GM23338 (cell line): ENCODE measurements around the gene RPL31. TPM values are rescaled to one million over a fixed set of nuclear protein-coding genes. Genes with fewer than 3 reads are reported as not detected.

Source experiments
- ATAC-seq: fragments of 200-7000 bp; cut with Tn5 transposase; 3 replicates; pipeline ENCODE4 v1.9.1; 2020
- DNase-seq: peaks from one replicate; pipeline ENCODE4 v3.0.0-alpha.2; 2015; ENCODE audit warnings: low spot score
- H2AFZ ChIP-seq: fragments of 200-600 bp; sonication (generic); 2 replicates; pipeline ENCODE4 v1.8.0; 2016; ENCODE audit warnings: antibody characterized with exemption, mild to moderate bottlenecking, moderate library complexity
- H3F3A ChIP-seq: fragments of 200-600 bp; sonication (generic); replicated peaks from 2 replicates; pipeline ENCODE4 v1.8.0; 2017; ENCODE audit warnings: antibody characterized with exemption, mixed run types, low read depth
- H3K27ac ChIP-seq: fragments of 200-600 bp; sonication (generic); 2 replicates; pipeline ENCODE4 v1.6.1; 2016; ENCODE audit warnings: low read depth
- H3K27me3 ChIP-seq: fragments of 200-600 bp; sonication (generic); 2 replicates; pipeline ENCODE4 v1.8.0; 2016; ENCODE audit warnings: mild to moderate bottlenecking, mixed run types, moderate library complexity; ENCODE audit not compliant: insufficient read depth
- H3K36me3 ChIP-seq: fragments of 200-600 bp; sonication (generic); 2 replicates; pipeline ENCODE4 v1.8.0; 2016; ENCODE audit warnings: mild to moderate bottlenecking; ENCODE audit not compliant: insufficient read depth
- H3K4me1 ChIP-seq: fragments of 200-600 bp; sonication (generic); 2 replicates; pipeline ENCODE4 v1.8.0; 2016; ENCODE audit warnings: mild to moderate bottlenecking, moderate library complexity; ENCODE audit not compliant: insufficient read depth
- H3K4me2 ChIP-seq: fragments of 200-600 bp; sonication (generic); 2 replicates; pipeline ENCODE4 v1.7.1; 2017; ENCODE audit warnings: mixed run types
- H3K4me3 ChIP-seq: fragments of 200-600 bp; sonication (generic); 2 replicates; pipeline ENCODE4 v1.6.1; 2016; ENCODE audit warnings: mixed run types
- H3K79me2 ChIP-seq: fragments of 200-600 bp; sonication (generic); replicated peaks from 2 replicates; pipeline ENCODE4 v1.8.0; 2017; ENCODE audit warnings: mild to moderate bottlenecking; ENCODE audit not compliant: insufficient read depth
- H3K9me2 ChIP-seq: fragments of 200-600 bp; sonication (generic); 2 replicates; pipeline ENCODE4 v1.8.0; 2017; ENCODE audit not compliant: insufficient read depth
- H4K20me1 ChIP-seq: fragments of 200-600 bp; sonication (generic); replicated peaks from 2 replicates; pipeline ENCODE4 v1.8.0; 2017; ENCODE audit warnings: mild to moderate bottlenecking; ENCODE audit not compliant: insufficient read depth
- H3K27ac Mint-ChIP-seq: 2 replicates; pipeline ENCODE4 v1.8.0; 2020; ENCODE audit warnings: inconsistent platforms, mild to moderate bottlenecking, moderate library complexity, mixed read lengths
- H3K27me3 Mint-ChIP-seq: 3 replicates; pipeline ENCODE4 v1.8.0; 2022; ENCODE audit warnings: low read depth, mild to moderate bottlenecking, moderate library complexity, mixed read lengths, inconsistent platforms; ENCODE audit not compliant: insufficient read depth, poor library complexity
- H3K36me3 Mint-ChIP-seq: 3 replicates; pipeline ENCODE4 v1.8.0; 2021; ENCODE audit warnings: low read depth, mild to moderate bottlenecking, inconsistent platforms, moderate library complexity, mixed read lengths
- H3K4me1 Mint-ChIP-seq: 3 replicates; pipeline ENCODE4 v1.8.0; 2020; ENCODE audit warnings: mild to moderate bottlenecking, inconsistent platforms, mixed read lengths
- H3K4me3 Mint-ChIP-seq: 3 replicates; pipeline ENCODE4 v1.8.0; 2021; ENCODE audit warnings: moderate library complexity, mild to moderate bottlenecking, inconsistent platforms, mixed read lengths
- H3K9me3 Mint-ChIP-seq: 3 replicates; pipeline ENCODE4 v1.8.0; 2020; ENCODE audit warnings: moderate library complexity, mild to moderate bottlenecking, inconsistent platforms, mixed read lengths
- EZH2 ChIP-seq: fragments of 200-600 bp; sonication (generic); IDR thresholded peaks from one replicate; pipeline ENCODE4 v1.8.0; 2017; ENCODE audit warnings: antibody characterized with exemption, mild to moderate bottlenecking, low read depth; ENCODE audit not compliant: unreplicated experiment
- STAT1 ChIP-seq: IDR thresholded peaks from one replicate; pipeline ENCODE4 v1.6.1; 2016; ENCODE audit warnings: antibody characterized with exemption; ENCODE audit not compliant: unreplicated experiment
- ZNF114 ChIP-seq: fragments of 250-450 bp; sonication (Bioruptor Pico); IDR thresholded peaks from 2 replicates; pipeline ENCODE4 v1.5.0; 2020; ENCODE audit warnings: mild to moderate bottlenecking, moderate library complexity
- polyA plus RNA-seq: library from polyadenylated mRNA; unstranded; fragments of >200 nt; fragmentation: Nextera tagmentation; extraction: Ambion mirVana; gene quantifications from 2 replicates; pipeline ENCODE4 v1.2.1, GENCODE V29; 2016
- total RNA-seq: library from RNA; depleted of rRNA; stranded (reverse); fragments of >200 nt; shearing (Covaris generic); gene quantifications from 2 replicates; pipeline ENCODE4 v1.2.3, GENCODE V29; 2014; rRNA removed
- TF ChIP-seq, protein P1 (sequence below): IDR thresholded peaks from one replicate; pipeline ENCODE4 v1.6.1; 2018; ENCODE audit warnings: antibody characterized with exemption; ENCODE audit not compliant: unreplicated experiment

RPL31 gene
- total and polyA plus RNA-seq, 2 experiments from 2014 or later: 819 to 3,213 TPM

DNA sequence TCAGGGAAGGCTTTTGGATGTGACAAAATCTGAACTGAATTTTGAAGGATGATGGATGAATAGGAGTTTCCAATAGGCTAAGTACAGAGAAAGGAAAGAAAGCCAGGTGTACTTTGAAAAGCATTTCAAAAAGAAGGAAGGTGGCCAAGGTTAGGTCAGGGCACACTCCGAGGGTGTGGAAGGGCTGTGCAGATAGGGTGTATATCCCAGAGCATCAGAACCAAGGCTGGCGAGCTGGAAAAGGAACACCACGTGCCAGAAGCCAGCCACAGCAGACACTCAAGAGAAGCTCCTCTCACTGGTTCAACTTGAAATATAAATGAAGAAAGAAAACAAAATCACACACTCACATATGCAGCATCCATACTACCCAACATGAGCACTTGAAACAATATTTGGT lies 51.0 kb downstream of the RPL31 start:
- Histone ChIP-seq H3K9me2 (no peaks in the 10 kb centered on the region), H4K20me1 (no peaks in the 10 kb centered on the region; the same call in none of the 2 replicates), H2AFZ (no peak overlapping the region), H3K4me3 (no peak overlapping the region), H3K79me2 (no peaks in the 10 kb centered on the region), H3F3A (no peaks in the 10 kb centered on the region), H3K27ac (no peak overlapping the region), H3K27me3 (no peaks in the 10 kb centered on the region), H3K4me2 (no peak overlapping the region), H3K4me1 (peaks cover 9% of the 10 kb centered on the region; the same call in 1 of the 2 replicates), H3K36me3 (peaks cover 7% of the 10 kb centered on the region; the same call in 1 of the 2 replicates)
- Mint-ChIP-seq H3K27ac (no peak overlapping the region), H3K36me3 (peaks cover 73% of the 10 kb centered on the region), H3K4me1 (peaks cover 18% of the 10 kb centered on the region), H3K4me3 (no peak overlapping the region), H3K9me3 (no peaks in the 10 kb centered on the region), H3K27me3 (peaks cover 3% of the 10 kb centered on the region)
- no peak for TF ChIP-seq EZH2
- TF ChIP-seq, protein P1, sequence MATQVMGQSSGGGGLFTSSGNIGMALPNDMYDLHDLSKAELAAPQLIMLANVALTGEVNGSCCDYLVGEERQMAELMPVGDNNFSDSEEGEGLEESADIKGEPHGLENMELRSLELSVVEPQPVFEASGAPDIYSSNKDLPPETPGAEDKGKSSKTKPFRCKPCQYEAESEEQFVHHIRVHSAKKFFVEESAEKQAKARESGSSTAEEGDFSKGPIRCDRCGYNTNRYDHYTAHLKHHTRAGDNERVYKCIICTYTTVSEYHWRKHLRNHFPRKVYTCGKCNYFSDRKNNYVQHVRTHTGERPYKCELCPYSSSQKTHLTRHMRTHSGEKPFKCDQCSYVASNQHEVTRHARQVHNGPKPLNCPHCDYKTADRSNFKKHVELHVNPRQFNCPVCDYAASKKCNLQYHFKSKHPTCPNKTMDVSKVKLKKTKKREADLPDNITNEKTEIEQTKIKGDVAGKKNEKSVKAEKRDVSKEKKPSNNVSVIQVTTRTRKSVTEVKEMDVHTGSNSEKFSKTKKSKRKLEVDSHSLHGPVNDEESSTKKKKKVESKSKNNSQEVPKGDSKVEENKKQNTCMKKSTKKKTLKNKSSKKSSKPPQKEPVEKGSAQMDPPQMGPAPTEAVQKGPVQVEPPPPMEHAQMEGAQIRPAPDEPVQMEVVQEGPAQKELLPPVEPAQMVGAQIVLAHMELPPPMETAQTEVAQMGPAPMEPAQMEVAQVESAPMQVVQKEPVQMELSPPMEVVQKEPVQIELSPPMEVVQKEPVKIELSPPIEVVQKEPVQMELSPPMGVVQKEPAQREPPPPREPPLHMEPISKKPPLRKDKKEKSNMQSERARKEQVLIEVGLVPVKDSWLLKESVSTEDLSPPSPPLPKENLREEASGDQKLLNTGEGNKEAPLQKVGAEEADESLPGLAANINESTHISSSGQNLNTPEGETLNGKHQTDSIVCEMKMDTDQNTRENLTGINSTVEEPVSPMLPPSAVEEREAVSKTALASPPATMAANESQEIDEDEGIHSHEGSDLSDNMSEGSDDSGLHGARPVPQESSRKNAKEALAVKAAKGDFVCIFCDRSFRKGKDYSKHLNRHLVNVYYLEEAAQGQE: no peak
- no peak for TF ChIP-seq ZNF114 (CRISPR knock-in tag)
- TF ChIP-seq STAT1: no peak
- ATAC-seq (no peak), DNase-seq (no peak)

Other genes starting within 250 kb of the RPL31 start
- gene NPAS2, start 182.2 kb upstream of the RPL31 start, total RNA-seq: 0.56 and 0.58 TPM in 2 replicates
- gene NPAS2, start 182.2 kb upstream of the RPL31 start, polyA plus RNA-seq: 1.0 and 1.1 TPM in 2 replicates
- 36.9 and 39.5 TPM in 2 replicates for gene TBC1D8, start 149.1 kb downstream of the RPL31 start, total RNA-seq
- 15.5 and 18.0 TPM in 2 replicates for gene TBC1D8, start 149.1 kb downstream of the RPL31 start, polyA plus RNA-seq